Stimulated activated CD4-positive, alpha-beta T cell treated with anti-CD3 and anti-CD28 coated beads, Interleukin-15, amount 100 ng/mL, for 1 hour (primary cell): ENCODE data around the gene PGD.
"Not testable (repeated sequence)": the region's sequence is repeated elsewhere in the genome, so short reads cannot be mapped to it uniquely, and the experiment has no call there.

Source experiments
- DNase-seq, 2 donors: peaks; one replicate each; pipeline ENCODE4 v3.0.0-alpha.2; 2020; ENCODE audit warnings: low read depth in 1 of 2, low spot score in 1 of 2

PGD gene

GRCh38 chr1:10433790-10434189, 34.9 kb downstream of the PGD start:
- no peak for DNase-seq

- DNase-seq: no peak
These were observed 35.7 kb downstream of the PGD start for GRCh38 chr1:10434590-10434989.

- no peak for DNase-seq
These were observed 38.2 kb downstream of the PGD start for GRCh38 chr1:10437052-10437451.

DNA sequence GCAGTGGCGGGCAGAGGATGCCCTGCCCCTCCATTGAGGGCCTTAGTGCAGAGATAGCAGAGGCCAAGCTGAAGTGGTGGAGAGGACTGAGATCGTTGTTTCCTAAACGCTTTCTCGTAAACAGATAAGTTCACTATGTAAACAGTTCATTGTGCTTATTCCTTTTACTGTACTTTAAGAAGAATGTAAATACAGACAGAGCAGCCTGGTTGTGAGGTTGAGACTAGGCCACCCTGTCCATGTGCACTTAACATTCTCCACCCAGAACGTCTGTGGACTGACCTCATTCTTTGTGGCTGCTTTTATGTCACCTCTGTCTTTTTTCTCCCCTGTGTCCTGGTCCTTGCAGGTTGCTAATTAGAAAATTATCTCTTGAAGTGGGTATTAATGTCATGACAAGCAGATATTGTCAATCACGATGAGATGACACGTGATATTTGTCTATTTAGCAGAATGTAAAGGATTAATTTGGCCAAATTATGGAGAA, 39.9 kb downstream of the PGD start:
- no peak for DNase-seq

DNA sequence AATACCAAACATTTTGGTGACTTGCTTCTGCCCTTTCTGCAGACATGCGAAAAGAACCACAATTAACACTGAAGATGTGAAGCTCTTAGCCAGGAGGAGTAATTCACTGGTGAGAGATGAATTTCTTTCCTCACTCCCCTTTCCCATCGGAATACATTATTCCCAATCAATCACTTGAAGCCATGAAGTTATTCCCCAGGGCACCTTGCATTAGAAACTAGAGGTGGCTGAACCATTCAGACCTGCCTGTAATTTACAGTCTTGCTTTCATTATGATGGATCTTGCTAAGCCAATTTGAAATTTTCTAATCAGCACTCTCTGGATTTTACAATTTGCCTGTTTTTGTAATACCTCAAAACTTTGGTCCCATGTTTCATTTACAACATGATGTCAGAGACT, 41.4 kb downstream of the PGD start:
- DNase-seq: no peak

DNA sequence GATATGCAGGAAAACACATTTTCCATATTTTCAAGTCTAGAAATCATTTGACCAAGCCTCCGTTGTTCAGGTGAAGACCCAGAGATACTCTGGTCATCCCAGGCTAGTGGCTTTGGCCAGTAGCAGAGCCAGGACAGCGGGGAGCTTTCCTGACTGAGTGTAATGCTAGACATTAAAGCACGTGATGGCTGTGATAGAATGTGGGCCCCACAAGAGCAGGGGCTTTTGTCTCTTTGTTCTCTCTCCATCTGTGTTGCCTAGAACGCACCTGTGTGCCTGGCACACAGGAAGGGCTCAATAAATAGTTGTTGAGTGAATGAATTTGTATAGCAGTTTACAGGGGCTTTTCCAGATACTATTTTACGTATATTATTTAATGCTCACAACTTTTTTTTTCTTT, 41.9 kb downstream of the PGD start:
- no peak for DNase-seq

- DNase-seq: no peak
These were observed 45.4 kb downstream of the PGD start for GRCh38 chr1:10444248-10444647.

DNA sequence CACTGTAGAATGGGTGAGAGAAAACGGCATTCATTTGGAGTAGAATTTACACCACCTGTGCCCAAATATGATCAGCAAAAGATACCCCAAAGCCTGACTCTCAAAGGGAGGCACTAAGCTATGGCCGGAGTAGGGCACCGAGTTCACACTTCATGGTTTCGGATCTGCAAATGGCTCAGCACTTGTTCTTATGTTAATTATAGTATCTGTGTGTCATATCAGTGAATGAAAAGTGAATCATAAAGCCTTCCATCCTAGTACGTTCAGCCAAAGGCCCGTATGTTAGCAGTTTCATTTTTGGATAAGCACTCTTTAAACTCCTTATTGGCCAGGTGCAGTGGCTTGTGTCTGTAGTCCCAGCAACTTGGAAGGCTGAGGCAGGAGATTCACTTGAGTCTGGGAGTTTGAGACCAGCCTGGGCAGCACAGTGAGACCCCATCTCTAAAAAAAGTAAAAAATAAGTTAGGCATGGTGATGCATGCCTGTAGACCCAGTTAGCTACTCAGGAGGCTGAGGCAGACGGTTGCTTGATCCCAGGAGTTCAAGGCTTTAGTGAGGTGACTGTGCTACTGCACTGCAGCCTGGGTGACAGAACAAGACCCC, 46.0 kb downstream of the PGD start:
- DNase-seq: no peak

- no peak for DNase-seq
These were observed 48.0 kb downstream of the PGD start for GRCh38 chr1:10446790-10447422.

GRCh38 chr1:10449751-10450150, 50.9 kb downstream of the PGD start, which contains the start of gene CORT:
CORT (plus strand) TSS chr1:10450031; CDS start chr1:10450224, 193 bp downstream.
- no peak for DNase-seq

GRCh38 chr1:10450156-10450814, 51.4 kb downstream of the PGD start:
- no peak for DNase-seq

DNA sequence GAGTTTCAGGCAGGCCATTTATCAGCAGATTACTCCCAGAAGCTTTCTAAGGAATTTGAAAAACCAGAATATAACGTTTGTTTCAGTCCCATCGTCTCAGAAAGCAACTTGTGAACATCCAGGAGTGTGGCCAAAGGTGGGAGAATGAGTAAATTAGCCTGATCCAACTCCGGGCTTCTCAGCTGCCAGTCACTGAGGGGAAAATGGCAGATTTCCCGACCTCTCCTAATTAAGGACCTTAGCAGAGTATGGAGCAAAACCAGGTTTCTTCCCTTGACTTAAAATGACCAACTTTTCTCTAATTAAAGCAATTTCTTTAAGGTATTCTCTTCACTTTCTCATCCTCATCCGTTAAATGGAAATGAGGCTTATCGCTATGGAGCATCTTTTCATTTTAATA, 52.0 kb downstream of the PGD start:
- DNase-seq: no peak

- no peak for DNase-seq
These were observed 52.4 kb downstream of the PGD start for GRCh38 chr1:10451287-10451686.

GRCh38 chr1:10456048-10456447, 57.2 kb downstream of the PGD start:
- DNase-seq: no peak

DNA sequence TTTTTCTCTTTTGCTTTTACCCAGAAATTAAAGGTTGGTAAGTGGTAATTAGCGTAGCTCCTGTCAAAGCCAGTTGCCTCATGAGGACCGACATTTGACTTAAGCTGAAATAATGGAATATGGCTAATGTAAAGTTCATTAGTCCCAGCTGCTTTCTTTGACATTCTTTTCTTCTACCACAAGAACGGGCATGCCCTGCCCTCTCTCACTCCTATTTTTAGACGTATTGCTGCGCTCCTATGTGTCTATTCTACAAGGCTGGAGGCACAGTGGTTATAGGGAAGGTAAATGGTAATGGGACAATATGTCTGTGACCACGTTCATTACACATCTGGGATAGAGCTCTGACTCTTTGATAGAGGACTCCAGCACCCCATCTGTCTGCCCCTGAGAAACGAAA, 57.8 kb downstream of the PGD start:
- DNase-seq: no peak

- not testable (repeated sequence) for DNase-seq
These were observed 58.6 kb downstream of the PGD start for GRCh38 chr1:10457462-10457861.

DNA sequence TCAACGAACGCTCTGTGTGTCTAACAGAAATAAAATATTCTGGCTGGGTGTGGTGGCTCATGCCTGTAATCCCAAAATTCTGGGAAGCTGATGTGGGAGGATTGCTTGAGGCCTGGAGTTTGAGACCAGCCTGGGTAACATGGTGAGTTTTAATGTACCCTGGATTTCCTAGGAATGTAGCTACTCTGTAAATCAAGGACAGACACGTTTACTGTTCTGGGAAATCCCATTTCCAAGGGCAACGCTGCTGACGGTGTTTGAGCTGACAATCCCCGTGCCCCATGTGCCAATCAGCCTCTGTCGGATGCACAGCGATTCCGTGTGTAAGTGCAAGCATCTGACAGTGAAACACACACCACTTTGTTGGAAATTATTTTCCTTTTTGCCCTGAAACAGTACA, 59.0 kb downstream of the PGD start:
- DNase-seq: no peak

DNA sequence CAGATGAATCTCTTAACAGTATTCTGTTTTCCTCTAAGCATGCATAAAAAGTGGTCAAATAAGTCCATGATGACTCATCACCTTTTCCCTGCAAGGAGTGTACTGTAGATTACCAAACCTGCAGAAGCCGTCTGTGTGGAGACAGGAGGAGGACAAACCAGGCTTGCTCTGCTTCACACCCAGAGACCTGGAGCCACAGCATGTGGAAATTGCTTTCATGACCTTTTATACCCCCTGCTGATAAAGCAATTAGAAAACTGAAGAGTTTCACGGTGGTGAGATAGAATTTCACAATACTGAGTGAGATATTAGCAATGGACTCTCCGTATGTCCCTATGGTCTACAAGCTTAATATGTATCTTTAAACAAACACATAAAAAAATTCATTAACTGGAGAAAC, 60.3 kb downstream of the PGD start:
- no peak for DNase-seq

- no peak for DNase-seq
These were observed 68.2 kb downstream of the PGD start for GRCh38 chr1:10467078-10467477.

DNA sequence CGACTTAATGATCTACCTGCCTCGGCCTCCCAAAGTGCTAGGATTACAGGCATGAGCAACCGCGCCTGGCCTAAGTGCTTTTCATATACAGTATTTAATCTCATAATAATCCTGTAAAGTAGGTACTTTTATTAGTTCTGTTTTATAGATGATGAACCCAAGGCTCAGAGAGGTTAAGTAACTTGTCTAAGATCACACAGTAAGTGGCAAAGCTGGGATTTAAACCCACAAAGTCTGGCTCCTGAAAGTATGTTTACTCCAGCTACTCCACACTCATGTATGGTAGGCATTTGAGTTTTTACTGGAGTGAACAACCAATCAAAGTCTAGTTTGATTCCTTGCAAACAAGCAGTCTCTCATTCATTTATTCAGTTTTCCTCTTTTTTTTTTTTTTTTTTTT, 71.2 kb downstream of the PGD start:
- DNase-seq: no peak
